MM.1S (cell line): ENCODE measurements around the gene SAMD4A.

Source experiments
- EZH2 ChIP-seq: fragments of 300-600 bp; sonication (generic); optimal IDR thresholded peaks from 2 replicates; pipeline ENCODE3; 2017; ENCODE audit warnings: low read depth, mild to moderate bottlenecking, antibody characterized with exemption, low read length, mixed read lengths
- EZH2phosphoT487 ChIP-seq: fragments of 300-600 bp; sonication (generic); IDR thresholded peaks from 2 replicates; pipeline ENCODE4 v1.6.1; 2018; ENCODE audit warnings: antibody characterized with exemption, low read length

DNA sequence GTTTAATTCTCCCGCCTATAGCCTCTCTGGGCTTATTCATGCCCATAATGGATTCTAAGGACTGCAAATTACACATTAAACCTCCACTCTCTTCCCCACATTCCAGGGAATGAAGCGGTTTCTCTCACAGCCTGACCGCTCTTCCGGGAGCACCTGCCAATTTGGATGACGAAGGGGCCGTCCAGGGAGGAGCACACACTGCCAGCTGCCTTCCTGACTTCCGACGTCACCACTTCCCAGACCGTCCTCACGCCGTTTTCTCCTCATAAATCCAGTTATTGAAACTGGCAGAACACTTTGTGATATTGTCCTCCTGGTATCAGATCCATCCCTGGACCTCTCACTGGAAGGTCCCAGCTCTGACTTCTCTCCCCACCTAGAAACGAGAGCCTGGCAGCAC is 248.1 kb downstream of the SAMD4A start:
- TF ChIP-seq EZH2, result no peak
- no peak for TF ChIP-seq EZH2phosphoT487
